GM19035 (cell line): ENCODE results near the gene AQR.
"Not testable (repeated sequence)": the region's sequence is repeated elsewhere in the genome, so short reads cannot be mapped to it uniquely, and the experiment has no call there.

Experiments used
- ATAC-seq: cut with Tn5 transposase; IDR thresholded peaks from one replicate; pipeline ENCODE4 v1.9.1; 2021; ENCODE audit not compliant: unreplicated experiment

The AQR gene

DNA sequence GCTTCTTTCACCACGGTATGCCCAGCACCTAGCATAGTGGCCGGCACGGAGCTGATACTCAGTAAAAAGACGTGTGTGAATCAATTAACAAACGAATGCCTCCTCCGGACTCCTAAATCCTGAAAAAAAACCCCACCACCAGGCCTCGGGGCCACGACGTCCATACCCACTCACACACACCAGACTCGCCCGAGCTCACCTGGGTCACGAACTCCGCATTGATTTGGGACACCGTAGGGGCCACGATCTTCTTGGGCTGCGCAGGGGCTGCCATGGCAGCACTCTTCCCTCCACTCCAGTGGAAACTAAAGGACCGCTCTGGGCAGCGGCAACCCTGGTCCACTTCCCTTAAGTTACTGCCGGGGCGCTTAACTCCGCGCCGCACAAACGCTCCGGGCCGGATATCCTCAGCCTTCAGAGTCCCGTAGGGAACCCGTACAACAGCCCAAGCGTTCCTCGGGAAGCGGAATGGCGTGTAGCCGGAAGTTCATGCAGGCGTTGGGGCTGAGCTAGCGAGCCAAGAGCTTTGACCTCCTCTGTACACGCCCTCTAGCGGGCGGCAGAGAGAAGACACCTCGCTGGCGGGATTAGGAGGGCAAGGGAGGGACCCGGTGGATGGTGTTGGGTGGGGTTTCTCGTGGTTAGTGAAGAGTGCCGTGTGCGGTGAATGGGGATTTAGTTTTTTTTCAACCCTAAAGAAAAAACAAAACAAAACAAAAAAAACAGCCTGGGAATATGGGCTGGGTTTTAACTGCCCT, at the start of gene AQR:
TSS of gene AQR (minus strand) at position 403 of the 758 bp plus-strand sequence. CDS start at position 274, 129 bp downstream.
- ATAC-seq = peak; percentile 98

DNA sequence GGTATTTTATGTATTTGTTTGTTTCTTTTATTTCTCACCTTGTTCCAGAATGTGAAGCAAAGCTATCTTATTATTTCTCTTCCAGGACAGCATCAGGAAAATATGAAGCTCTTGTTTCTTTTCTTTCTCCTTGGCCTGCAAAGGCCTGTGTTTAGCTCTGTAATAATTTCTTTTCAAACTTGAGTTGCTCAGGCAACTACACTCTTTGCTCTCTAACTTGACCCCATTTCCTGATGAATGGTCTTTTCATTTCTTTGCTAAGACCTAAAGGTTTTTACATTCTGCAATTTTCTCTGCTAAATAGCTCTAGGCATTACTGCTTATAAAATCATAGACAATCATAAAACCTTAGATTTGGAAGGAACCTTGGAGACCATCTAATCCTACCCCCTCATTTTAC, 44.7 kb upstream of the AQR start:
- ATAC-seq = no peak

GRCh38 chr15:35013370-35013769, 43.8 kb upstream of the AQR start:
- no peak for ATAC-seq

- no peak for ATAC-seq
Observed at GRCh38 chr15:35007397-35007796, 37.9 kb upstream of the AQR start.

GRCh38 chr15:35005933-35006332, 36.4 kb upstream of the AQR start:
- ATAC-seq = no peak

DNA sequence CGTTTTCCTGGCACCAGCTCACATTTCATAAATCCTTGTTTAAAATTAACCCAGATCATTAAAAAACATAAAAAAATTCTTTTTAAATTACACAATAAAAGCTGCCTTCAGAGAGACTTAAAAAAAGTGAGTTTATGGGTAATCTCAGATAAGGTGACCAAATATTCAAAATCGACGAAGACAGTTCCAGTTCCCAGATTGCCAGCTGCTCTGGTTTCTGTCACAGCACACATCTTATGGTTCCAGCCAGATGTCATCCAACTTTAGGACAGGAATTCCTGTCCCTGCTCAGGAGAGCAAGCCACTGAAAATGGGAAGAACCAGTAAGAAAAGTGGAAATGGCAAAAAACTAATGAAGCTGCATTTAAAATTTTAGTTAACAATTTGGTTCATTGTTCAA, 34.4 kb upstream of the AQR start:
- ATAC-seq = no peak

DNA sequence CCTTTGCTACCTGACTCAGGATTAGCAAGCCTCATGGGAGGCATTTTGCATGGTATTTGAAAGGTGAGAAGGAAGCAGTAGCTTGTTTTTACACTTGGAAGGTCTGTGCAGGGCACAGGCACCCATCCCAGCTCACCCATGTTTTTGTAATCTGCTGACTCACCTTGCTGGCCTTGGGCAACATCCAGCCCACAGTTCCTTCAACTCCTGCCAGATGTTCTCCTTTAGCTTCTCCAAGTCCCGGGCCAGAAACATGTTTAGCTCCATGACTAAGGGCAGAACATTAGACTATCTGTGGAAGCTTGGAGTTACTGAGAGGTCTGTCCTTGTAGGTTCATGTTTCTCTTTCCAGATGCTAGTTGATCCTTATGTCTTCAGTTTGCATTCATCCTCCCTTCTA, 31.0 kb upstream of the AQR start:
- ATAC-seq = no peak

GRCh38 chr15:34999906-35000305, 30.4 kb upstream of the AQR start:
- no peak for ATAC-seq

GRCh38 chr15:34994925-34995324, 25.4 kb upstream of the AQR start:
- ATAC-seq = no peak

- ATAC-seq = peak; percentile 92
Observed at GRCh38 chr15:34993877-34994276, 24.3 kb upstream of the AQR start.

GRCh38 chr15:34993412-34993811, 23.9 kb upstream of the AQR start:
- peak; percentile 29 for ATAC-seq

DNA sequence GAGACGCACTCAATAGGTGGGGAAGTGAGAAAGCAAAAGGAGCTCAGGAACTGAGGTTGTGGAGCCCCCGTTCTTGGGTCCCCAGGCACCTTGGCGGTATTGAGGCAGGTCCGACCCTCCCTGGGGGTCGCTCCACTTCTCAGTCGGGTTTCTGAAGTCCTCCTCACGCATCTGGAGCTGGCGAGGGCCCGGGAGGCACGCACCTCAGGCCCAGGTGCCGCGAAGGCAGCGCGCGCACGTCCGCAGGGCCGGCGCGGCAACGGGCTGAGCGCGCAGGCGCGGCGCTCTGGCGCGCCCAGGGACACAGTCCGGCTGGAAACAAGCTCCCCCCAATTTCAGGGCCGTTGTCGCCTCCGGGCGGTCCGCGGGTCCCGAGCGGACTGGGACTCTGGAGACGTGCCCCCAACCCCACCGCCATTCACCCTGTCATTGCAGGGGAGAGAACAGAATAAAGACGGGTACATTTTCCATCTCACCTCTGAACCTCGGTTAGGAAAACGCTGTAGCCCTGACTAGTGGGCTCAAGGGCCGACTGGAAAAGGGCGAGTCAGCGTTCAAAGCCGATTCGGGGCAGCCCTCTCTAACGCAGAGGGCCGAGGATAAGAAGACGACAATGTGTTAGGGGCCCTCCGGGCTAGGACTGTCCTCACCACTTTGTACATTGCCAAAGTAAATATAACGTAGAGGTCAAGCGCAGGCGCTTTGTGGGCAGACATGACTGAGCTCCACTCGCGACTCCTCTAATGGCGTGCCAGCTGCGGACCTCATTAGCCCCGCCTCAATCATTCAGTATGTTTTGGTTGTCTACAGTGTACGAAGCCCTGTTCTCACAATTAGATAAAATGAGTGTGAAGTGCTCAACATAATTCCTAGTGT, 18.7 kb upstream of the AQR start, which contains the start of gene ZNF770:
TSS of gene ZNF770 (minus strand) at position 261 of the 876 bp plus-strand sequence. CDS start 4,853 bp downstream, outside the sequence.
- ATAC-seq = peak; percentile 78

DNA sequence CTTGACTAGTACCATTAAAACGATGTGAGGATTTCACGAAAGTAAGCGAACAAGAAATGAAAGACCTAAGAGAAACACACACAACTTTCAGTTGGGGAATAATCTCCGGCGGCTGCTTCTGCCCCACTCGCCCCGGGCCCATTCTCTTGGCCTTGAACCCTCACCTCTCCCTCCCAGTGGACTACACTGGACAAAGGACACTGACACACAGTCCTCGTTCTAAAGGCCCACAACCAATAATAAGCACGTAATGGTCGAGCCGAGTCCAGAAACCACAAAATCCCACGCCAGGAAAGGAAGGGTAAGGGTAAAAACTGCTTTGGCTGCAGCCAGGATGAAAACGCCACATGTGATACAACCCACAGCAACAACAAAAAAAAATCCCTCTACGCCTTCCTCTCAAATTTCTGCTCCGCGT, 18.1 kb upstream of the AQR start:
- no peak for ATAC-seq

DNA sequence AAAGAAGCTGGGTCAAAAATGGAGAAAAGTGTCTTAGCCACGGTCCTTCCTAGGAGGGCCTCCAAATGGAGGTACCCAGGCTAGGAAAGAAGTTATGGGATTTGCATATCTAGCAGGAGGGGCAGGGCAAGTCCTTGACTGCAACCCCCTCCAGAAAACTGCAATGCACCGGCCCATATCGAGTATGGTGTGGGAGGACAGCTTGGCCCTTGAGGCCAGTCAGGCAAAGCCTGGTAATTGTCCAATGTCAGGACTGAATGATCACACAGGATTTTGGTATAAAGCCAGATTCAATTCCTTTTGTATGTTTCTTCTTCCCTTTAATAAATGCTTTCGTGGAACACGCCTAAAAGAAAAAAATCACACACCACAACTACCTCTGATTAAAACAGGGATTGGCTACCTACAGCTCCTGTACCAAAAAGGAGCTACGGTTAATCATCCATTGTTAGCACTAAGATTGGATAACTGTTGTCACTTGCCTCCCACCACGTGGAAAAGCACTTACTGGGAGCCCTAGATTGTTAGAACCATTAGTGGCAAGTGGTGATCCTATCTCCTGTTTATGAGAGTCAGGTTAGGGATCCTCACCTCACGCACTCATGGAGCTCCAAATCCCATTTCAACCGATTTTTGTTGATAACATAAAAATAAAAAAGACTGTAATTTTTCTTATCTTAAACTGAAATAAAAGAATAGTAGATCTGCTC, 17.4 kb upstream of the AQR start:
- no peak for ATAC-seq

GRCh38 chr15:34986326-34986725, 16.8 kb upstream of the AQR start:
- ATAC-seq = no peak

- ATAC-seq = no peak
Observed at GRCh38 chr15:34984889-34985630, 15.5 kb upstream of the AQR start.

- ATAC-seq = no peak
Observed at GRCh38 chr15:34976743-34977142, 7.2 kb upstream of the AQR start.

- ATAC-seq = no peak
Observed at GRCh38 chr15:34976073-34976472, 6.5 kb upstream of the AQR start.

DNA sequence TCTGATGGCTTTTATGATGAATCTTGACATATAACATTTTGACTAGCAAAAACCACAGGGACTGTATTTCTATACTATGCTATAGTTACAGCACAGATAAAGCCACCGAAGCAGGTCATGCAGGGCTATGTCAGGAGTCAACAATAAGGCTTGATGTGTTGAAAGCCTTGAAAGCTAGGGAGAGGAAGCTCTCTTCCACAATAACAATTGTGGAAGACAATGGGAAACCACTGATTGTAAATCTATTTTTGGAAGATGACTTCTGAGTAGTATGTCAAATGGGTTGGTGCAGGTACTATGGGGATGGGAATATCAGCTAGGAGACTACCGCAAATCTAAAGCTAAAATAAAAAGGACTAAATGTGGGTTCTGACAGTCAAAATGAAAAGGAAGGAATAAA, 4.0 kb upstream of the AQR start:
- ATAC-seq = no peak

- ATAC-seq = not testable (repeated sequence)
Observed at GRCh38 chr15:34970098-34970643, 629 bp upstream of the AQR start.
